ENCODE data around the gene RPS4Y2. TPM values are rescaled to one million over a fixed set of nuclear protein-coding genes. Genes with fewer than 3 reads are reported as not detected.

The RPS4Y2 gene
- total RNA-seq, result not detected in 2 replicates

GRCh38 chrY:20755808-20756207 lies at the start of gene RPS4Y2:
Gene RPS4Y2 (plus strand): TSS chrY:20756108. CDS start chrY:20756164, 56 bp downstream.

Other genes starting within 250 kb of the RPS4Y2 start
- under 0.01 and 34.3 TPM in 2 replicates for gene EIF1AY, start 180.3 kb upstream of the RPS4Y2 start, total RNA-seq

All from regular cardiac myocyte (primary cell).